ENCODE measurements around the gene AFDN.

AFDN gene

GRCh38 chr6:167933847-167934246 is 107.1 kb downstream of the AFDN start:
- H3K4me2 ChIP-seq (ENCODE audit: low read length): no peak overlapping the region
- peaks cover 10% of the 10 kb centered on the region for H3K4me1 ChIP-seq (ENCODE audit: control insufficient read depth, insufficient read depth, low read length)
- no peaks in the 10 kb centered on the region for H3K36me3 ChIP-seq (ENCODE audit: insufficient read depth, low read length)
- no peak overlapping the region for H3K9ac ChIP-seq (ENCODE audit: low read depth, low read length)
- no peaks in the 10 kb centered on the region for H3K9me3 ChIP-seq (replicated peaks; ENCODE audit: low read length)
- no peak overlapping the region for H3K4me3 ChIP-seq (ENCODE audit: low read length)
- H3K27me3 ChIP-seq (ENCODE audit: control insufficient read depth, insufficient read depth, low read length): no peaks in the 10 kb centered on the region

GRCh38 chr6:167934426-167934864 is 107.7 kb downstream of the AFDN start:
- Histone ChIP-seq H3K9me3 (replicated peaks; ENCODE audit: low read length) (no peaks in the 10 kb centered on the region), H3K4me3 (ENCODE audit: low read length) (no peak overlapping the region), H3K4me2 (ENCODE audit: low read length) (no peak overlapping the region), H3K36me3 (ENCODE audit: insufficient read depth, low read length) (no peaks in the 10 kb centered on the region), H3K4me1 (ENCODE audit: control insufficient read depth, insufficient read depth, low read length) (peaks cover 10% of the 10 kb centered on the region), H3K9ac (ENCODE audit: low read depth, low read length) (no peak overlapping the region), H3K27me3 (ENCODE audit: control insufficient read depth, insufficient read depth, low read length) (no peaks in the 10 kb centered on the region)

- Histone ChIP-seq H3K27me3 (ENCODE audit: control insufficient read depth, insufficient read depth, low read length) (no peaks in the 10 kb centered on the region), H3K4me1 (ENCODE audit: control insufficient read depth, insufficient read depth, low read length) (no peaks in the 10 kb centered on the region), H3K9ac (ENCODE audit: low read depth, low read length) (no peak overlapping the region), H3K4me2 (ENCODE audit: low read length) (no peak overlapping the region), H3K36me3 (ENCODE audit: insufficient read depth, low read length) (no peaks in the 10 kb centered on the region), H3K9me3 (replicated peaks; ENCODE audit: low read length) (no peaks in the 10 kb centered on the region), H3K4me3 (ENCODE audit: low read length) (no peak overlapping the region)
Observed at GRCh38 chr6:167936051-167936450, 109.3 kb downstream of the AFDN start.

GRCh38 chr6:167937301-167937700 is 110.6 kb downstream of the AFDN start:
- Histone ChIP-seq H3K4me3 (ENCODE audit: low read length) (no peak overlapping the region), H3K27me3 (ENCODE audit: control insufficient read depth, insufficient read depth, low read length) (no peaks in the 10 kb centered on the region), H3K4me2 (ENCODE audit: low read length) (no peak overlapping the region), H3K9me3 (replicated peaks; ENCODE audit: low read length) (no peaks in the 10 kb centered on the region), H3K9ac (ENCODE audit: low read depth, low read length) (no peak overlapping the region), H3K4me1 (ENCODE audit: control insufficient read depth, insufficient read depth, low read length) (no peaks in the 10 kb centered on the region), H3K36me3 (ENCODE audit: insufficient read depth, low read length) (no peaks in the 10 kb centered on the region)

GRCh38 chr6:167937948-167938911 is 111.5 kb downstream of the AFDN start:
- H3K4me1 ChIP-seq (ENCODE audit: control insufficient read depth, insufficient read depth, low read length): no peaks in the 10 kb centered on the region
- H3K9ac ChIP-seq (ENCODE audit: low read depth, low read length): no peak overlapping the region
- no peaks in the 10 kb centered on the region for H3K36me3 ChIP-seq (ENCODE audit: insufficient read depth, low read length)
- H3K9me3 ChIP-seq (replicated peaks; ENCODE audit: low read length): no peaks in the 10 kb centered on the region
- H3K27me3 ChIP-seq (ENCODE audit: control insufficient read depth, insufficient read depth, low read length): no peaks in the 10 kb centered on the region
- H3K4me3 ChIP-seq (ENCODE audit: low read length): no peak overlapping the region
- no peak overlapping the region for H3K4me2 ChIP-seq (ENCODE audit: low read length)

GRCh38 chr6:167941822-167942221 is 115.1 kb downstream of the AFDN start:
- no peak overlapping the region for H3K4me2 ChIP-seq (ENCODE audit: low read length)

GRCh38 chr6:167944130-167944529 is 117.4 kb downstream of the AFDN start:
- Histone ChIP-seq H3K4me1 (ENCODE audit: control insufficient read depth, insufficient read depth, low read length) (no peaks in the 10 kb centered on the region), H3K27me3 (ENCODE audit: control insufficient read depth, insufficient read depth, low read length) (no peaks in the 10 kb centered on the region), H3K9me3 (replicated peaks; ENCODE audit: low read length) (no peaks in the 10 kb centered on the region), H3K36me3 (ENCODE audit: insufficient read depth, low read length) (peaks cover 15% of the 10 kb centered on the region), H3K4me3 (ENCODE audit: low read length) (no peak overlapping the region), H3K4me2 (ENCODE audit: low read length) (no peak overlapping the region), H3K9ac (ENCODE audit: low read depth, low read length) (no peak overlapping the region)

More at GRCh38 chr6:167941822-167942221, 115.1 kb downstream of the AFDN start:
- H3K36me3 ChIP-seq (ENCODE audit: insufficient read depth, low read length): peaks cover 12% of the 10 kb centered on the region
- no peaks in the 10 kb centered on the region for H3K27me3 ChIP-seq (ENCODE audit: control insufficient read depth, insufficient read depth, low read length)
- H3K9me3 ChIP-seq (replicated peaks; ENCODE audit: low read length): no peaks in the 10 kb centered on the region
- H3K4me3 ChIP-seq (ENCODE audit: low read length): no peak overlapping the region
- H3K9ac ChIP-seq (ENCODE audit: low read depth, low read length): no peak overlapping the region
- H3K4me1 ChIP-seq (ENCODE audit: control insufficient read depth, insufficient read depth, low read length): no peaks in the 10 kb centered on the region

GRCh38 chr6:167946007-167946406 is 119.3 kb downstream of the AFDN start:
- Histone ChIP-seq H3K27me3 (ENCODE audit: control insufficient read depth, insufficient read depth, low read length) (no peaks in the 10 kb centered on the region), H3K4me2 (ENCODE audit: low read length) (no peak overlapping the region), H3K36me3 (ENCODE audit: insufficient read depth, low read length) (peaks cover 26% of the 10 kb centered on the region), H3K4me1 (ENCODE audit: control insufficient read depth, insufficient read depth, low read length) (no peaks in the 10 kb centered on the region), H3K4me3 (ENCODE audit: low read length) (no peak overlapping the region), H3K9me3 (replicated peaks; ENCODE audit: low read length) (no peaks in the 10 kb centered on the region), H3K9ac (ENCODE audit: low read depth, low read length) (no peak overlapping the region)

GRCh38 chr6:167946604-167947003 is 119.9 kb downstream of the AFDN start:
- H3K4me2 ChIP-seq (ENCODE audit: low read length): no peak overlapping the region
- H3K9ac ChIP-seq (ENCODE audit: low read depth, low read length): no peak overlapping the region
- H3K36me3 ChIP-seq (ENCODE audit: insufficient read depth, low read length): peaks cover 29% of the 10 kb centered on the region
- no peaks in the 10 kb centered on the region for H3K27me3 ChIP-seq (ENCODE audit: control insufficient read depth, insufficient read depth, low read length)
- H3K9me3 ChIP-seq (replicated peaks; ENCODE audit: low read length): no peaks in the 10 kb centered on the region
- no peaks in the 10 kb centered on the region for H3K4me1 ChIP-seq (ENCODE audit: control insufficient read depth, insufficient read depth, low read length)
- H3K4me3 ChIP-seq (ENCODE audit: low read length): no peak overlapping the region

- H3K4me3 ChIP-seq (ENCODE audit: low read length): no peak overlapping the region
- no peaks in the 10 kb centered on the region for H3K27me3 ChIP-seq (ENCODE audit: control insufficient read depth, insufficient read depth, low read length)
- H3K4me2 ChIP-seq (ENCODE audit: low read length): no peak overlapping the region
- H3K9me3 ChIP-seq (replicated peaks; ENCODE audit: low read length): no peaks in the 10 kb centered on the region
- H3K9ac ChIP-seq (ENCODE audit: low read depth, low read length): no peak overlapping the region
- H3K4me1 ChIP-seq (ENCODE audit: control insufficient read depth, insufficient read depth, low read length): no peaks in the 10 kb centered on the region
- peaks cover 34% of the 10 kb centered on the region for H3K36me3 ChIP-seq (ENCODE audit: insufficient read depth, low read length)
Observed at GRCh38 chr6:167947716-167948115, 121.0 kb downstream of the AFDN start.

- Histone ChIP-seq H3K4me3 (ENCODE audit: low read length) (no peak overlapping the region), H3K9ac (ENCODE audit: low read depth, low read length) (no peak overlapping the region), H3K9me3 (replicated peaks; ENCODE audit: low read length) (no peaks in the 10 kb centered on the region), H3K4me2 (ENCODE audit: low read length) (no peak overlapping the region), H3K27me3 (ENCODE audit: control insufficient read depth, insufficient read depth, low read length) (no peaks in the 10 kb centered on the region), H3K4me1 (ENCODE audit: control insufficient read depth, insufficient read depth, low read length) (no peaks in the 10 kb centered on the region), H3K36me3 (ENCODE audit: insufficient read depth, low read length) (peaks cover 37% of the 10 kb centered on the region)
Observed at GRCh38 chr6:167948716-167949115, 122.0 kb downstream of the AFDN start.
